K562 (cell line): ENCODE measurements around the gene FASTK. TPM values are rescaled to one million over a fixed set of nuclear protein-coding genes. Genes with fewer than 3 reads are reported as not detected.

Experiments used
- ATAC-seq: fragments of 200-7000 bp; cut with Tn5 transposase; 3 replicates; pipeline ENCODE4 v1.9.1; 2020; ENCODE audit warnings: moderate library complexity
- BruUV-seq: library from RNA; stranded (reverse); fragments of 400-500 nt; replicated peaks from 2 replicates; lab custom pipeline; 2021; lab: Mats Ljungman, UMichigan
- CTCF ChIA-PET: fragments of 300-600 bp; formaldehyde crosslinking; extraction: SDS; loops from one replicate; lab custom pipeline; 2021; ENCODE audit warnings: low intra/inter-chr PET ratio; lab: Yijun Ruan, JAX
- POLR2A ChIA-PET: fragments of 300-600, 350-650 bp; sonication (Branson Sonifier 250); formaldehyde crosslinking; extraction: SDS; loops from one replicate; lab custom pipeline; 2021; ENCODE audit warnings: antibody characterized with exemption, inconsistent platforms; lab: Yijun Ruan, JAX
- DNase-seq, 4 experiments: peaks; one replicate each; pipeline versions ENCODE4 v3.0.0 to v3.0.0-alpha.2; 2011 to 2018; ENCODE audit warnings: low spot score in 3 of 4, mixed read lengths in 3 of 4; ENCODE audit errors: extremely low read depth in 1 of 4
- FAIRE-seq: peaks from 2 replicates; lab custom pipeline; 2011; peaks lifted over from hg19 to GRCh38; lab: Jason Lieb, UNC
- H2AFZ ChIP-seq: 2 replicates; pipeline ENCODE4 v1.6.0; 2011; ENCODE audit warnings: low read depth, low read length, control low read depth, inconsistent platforms
- H3K27ac ChIP-seq: fragments of 200-600 bp; 3 replicates; pipeline ENCODE4 v1.8.0; 2011; ENCODE audit warnings: low read depth, mild to moderate bottlenecking, control low read depth, inconsistent platforms, low read length, moderate library complexity, mixed read lengths; ENCODE audit errors: extremely low read depth
- H3K27me3 ChIP-seq, 2 experiments: fragments of 300-600 bp in 1 of 2; 2 replicates in 1 of 2; 3 replicates in 1 of 2; pipeline versions ENCODE4 v1.6.0 to v1.8.0; 2011; ENCODE audit warnings: inconsistent platforms in 2 of 2, low read length in 2 of 2, mild to moderate bottlenecking in 1 of 2, mixed read lengths in 1 of 2, moderate library complexity in 1 of 2; ENCODE audit not compliant: control insufficient read depth in 2 of 2, insufficient read depth in 2 of 2
- H3K36me3 ChIP-seq: fragments of 300-600 bp; 3 replicates; pipeline ENCODE4 v1.8.0; 2011; ENCODE audit warnings: mild to moderate bottlenecking, low read length, inconsistent platforms; ENCODE audit not compliant: control insufficient read depth, insufficient read depth
- H3K4me1 ChIP-seq, 2 experiments: fragments of 200-600 bp in 1 of 2; replicated peaks in 1 of 2; 2 replicates in 1 of 2; 3 replicates in 1 of 2; pipeline versions ENCODE4 v1.5.1 to v1.8.0; 2011; ENCODE audit warnings: inconsistent platforms in 2 of 2, low read length in 2 of 2, mild to moderate bottlenecking in 1 of 2, mixed read lengths in 1 of 2, moderate library complexity in 1 of 2; ENCODE audit not compliant: control insufficient read depth in 2 of 2, insufficient read depth in 2 of 2
- H3K4me2 ChIP-seq: 2 replicates; pipeline ENCODE4 v1.6.1; 2011; ENCODE audit warnings: low read length, control low read depth, inconsistent platforms, mixed read lengths; ENCODE audit not compliant: insufficient read depth
- H3K4me3 ChIP-seq: fragments of 200-600 bp; sonication (generic), shearing (Covaris generic); 2 replicates; pipeline ENCODE4 v1.5.1; 2016; ENCODE audit warnings: control low read depth, inconsistent platforms
- H3K79me2 ChIP-seq: fragments of 200-600 bp; 3 replicates; pipeline ENCODE4 v1.8.0; 2011; ENCODE audit warnings: low read length, inconsistent platforms; ENCODE audit not compliant: control insufficient read depth, insufficient read depth
- H3K9ac ChIP-seq, 2 experiments: 2 replicates each; pipeline versions ENCODE4 v1.6.0 to v1.6.1; 2011; ENCODE audit warnings: low read depth in 2 of 2, low read length in 2 of 2, control low read depth in 1 of 2, inconsistent platforms in 1 of 2, mild to moderate bottlenecking in 1 of 2, mixed read lengths in 1 of 2; ENCODE audit not compliant: insufficient read depth in 1 of 2
- H3K9me1 ChIP-seq: one replicate; pipeline ENCODE4 v1.6.0; 2011; ENCODE audit warnings: inconsistent platforms, mild to moderate bottlenecking, low read length, moderate library complexity; ENCODE audit not compliant: control insufficient read depth, insufficient read depth
- H3K9me3 ChIP-seq: replicated peaks from 2 replicates; pipeline ENCODE4 v1.5.1; 2011; ENCODE audit warnings: low read depth, low read length, inconsistent platforms; ENCODE audit not compliant: control insufficient read depth, insufficient read depth
- H4K20me1 ChIP-seq: replicated peaks from 2 replicates; pipeline ENCODE4 v1.6.1; 2011; ENCODE audit warnings: low read length, inconsistent platforms, mixed read lengths; ENCODE audit not compliant: control insufficient read depth, insufficient read depth
- ESRRA ChIP-seq: fragments of 450-650 bp; IDR thresholded peaks from 2 replicates; pipeline ENCODE4 v1.6.1; 2014; ENCODE audit warnings: low read depth, mild to moderate bottlenecking, moderate library complexity, borderline replicate concordance
- FOXO4 ChIP-seq: fragments of 450-650 bp; formaldehyde crosslinking; IDR thresholded peaks from 2 replicates; pipeline ENCODE4 v1.4.0; 2020; ENCODE audit warnings: mild to moderate bottlenecking, moderate library complexity
- ILF3 ChIP-seq: fragments of 450-650 bp; IDR thresholded peaks from 2 replicates; pipeline ENCODE4 v1.6.1; 2018; ENCODE audit warnings: antibody characterized with exemption, mild to moderate bottlenecking, moderate library complexity, borderline replicate concordance
- POLR2G ChIP-seq: fragments of 200-400 bp; formaldehyde crosslinking; IDR thresholded peaks from 2 replicates; pipeline ENCODE4 v1.6.1; 2017; ENCODE audit warnings: low read depth, mild to moderate bottlenecking, antibody characterized with exemption, low read length, moderate library complexity
- ZFX ChIP-seq: sonication (generic); formaldehyde crosslinking; IDR thresholded peaks from 2 replicates; pipeline ENCODE4 v1.8.0; 2022; ENCODE audit warnings: mild to moderate bottlenecking, missing genetic modification reagents, moderate library complexity
- ZNF41 ChIP-seq: fragments of 250-450 bp; sonication (Bioruptor Pico); conservative IDR thresholded peaks from 2 replicates; pipeline ENCODE4 v1.4.0; 2020; ENCODE audit warnings: mild to moderate bottlenecking
- WGBS: fragments of 100-300 bp; shearing (Covaris generic); methylation state at CpG from one replicate; pipeline ENCODE4 v1.1.6; 2016; ENCODE audit warnings: low coverage, mixed read lengths; ENCODE audit not compliant: insufficient coverage; ENCODE audit errors: missing lambda C conversion rate; 5-methylcytosine and 5-hydroxymethylcytosine counted together
- in situ Hi-C: fragments of 300-500 bp; cut with MboI; formaldehyde crosslinking; loops from 4 replicates; pipeline ENCODE4 v1.15.0; 2018; ENCODE audit warnings: inconsistent platforms, mixed read lengths
- intact Hi-C: fragments of 100-400 bp; cut with micrococcal nuclease; formaldehyde crosslinking; loops from 2 replicates; pipeline ENCODE4 v1.14.2; 2022
- polyA plus RNA-seq, 8 experiments: library from polyadenylated mRNA; depleted of rRNA in 4 of 8; stranded (reverse) in 5 of 8; unstranded in 3 of 8; fragments of >200 nt; fragmentation: Nextera tagmentation in 2 of 8; fragmentation: Illumina TruSeq in 1 of 8; extraction: Ambion mirVana in 2 of 8; extraction: Trizol in 1 of 8; gene quantifications; 2 replicates each; pipeline versions ENCODE4 v1.2.1 to v1.2.3, GENCODE V29; 2011 to 2014; ENCODE audit warnings: inconsistent platforms in 1 of 8, missing spikeins in 1 of 8
- total RNA-seq, 7 experiments: library from RNA; depleted of rRNA in 6 of 7; stranded (reverse); fragments of >200 nt in 6 of 7; fragmentation: Illumina TruSeq in 2 of 7; extraction: Trizol in 2 of 7; gene quantifications; 2 replicates each; pipeline versions ENCODE4 v1.2.1 to v1.2.3, GENCODE V29; 2011 to 2021; ENCODE audit warnings: low replicate concordance in 1 of 7

The FASTK gene
- total and polyA plus RNA-seq, 9 of the 15 experiments (the other 6 are each of a cell fraction or from before 2014, with no cell fraction given): 0.51 to 150 (median 48.2) TPM

- WGBS: 93% methylated on average over 8 of the region's 8 CpGs
- ATAC-seq (no peak), FAIRE-seq (no peak), DNase-seq (no peak)
- Histone ChIP-seq H3K4me3 (no peak overlapping the region), H4K20me1 (no peaks in the 10 kb centered on the region; the same call in 1 of the 2 replicates), H3K9ac (peak overlapping the region in 1 of 2 experiments; percentile 47; a peak in 3 of 4 replicates), H3K4me1 (peaks cover 28 to 70% of the 10 kb centered on the region in 2 experiments), H3K9me3 (no peaks in the 10 kb centered on the region), H3K79me2 (peaks cover 2% of the 10 kb centered on the region), H3K9me1 (no peaks in the 10 kb centered on the region), H3K36me3 (no peaks in the 10 kb centered on the region; the same call in 2 of the 3 replicates), H2AFZ (no peak overlapping the region), H3K27ac (no peak overlapping the region), H3K4me2 (no peak overlapping the region), H3K27me3 (no peaks in the 10 kb centered on the region)
- BruUV-seq: no TSS peak
- in situ Hi-C loops (no loop called here), intact Hi-C loops (no loop called here)
- ChIA-PET POLR2A (interaction anchor here (1.1 to 1.9 kb wide), 2 partner anchors 7 to 12 kb away, joined by 4 to 6 read pairs; no protein-coding TSS in a partner anchor), CTCF (no interaction called here)
- TF ChIP-seq POLR2G (0 out of 2 replicates have a peak, but pooled peaks have one; percentile 13), FOXO4 (CRISPR knock-in tag) (no peak), ZFX (CRISPR knock-in tag) (0 out of 2 replicates have a peak, but pooled peaks have one; percentile 26), ESRRA (no peak), ILF3 (no peak), ZNF41 (CRISPR knock-in tag) (no peak)
These were observed 26.9 kb downstream of the FASTK start for GRCh38 chr7:151053751-151054150.
